ENCODE measurements around the gene COL28A1. TPM values are rescaled to one million over a fixed set of nuclear protein-coding genes. Genes with fewer than 3 reads are reported as not detected.
"Not testable (repeated sequence)": the region's sequence is repeated elsewhere in the genome, so short reads cannot be mapped to it uniquely, and the experiment has no call there.

Gene COL28A1
- total RNA-seq, 4 donors from 2014 or later = 1.6 to 10.5 (median 3.2) TPM

DNA sequence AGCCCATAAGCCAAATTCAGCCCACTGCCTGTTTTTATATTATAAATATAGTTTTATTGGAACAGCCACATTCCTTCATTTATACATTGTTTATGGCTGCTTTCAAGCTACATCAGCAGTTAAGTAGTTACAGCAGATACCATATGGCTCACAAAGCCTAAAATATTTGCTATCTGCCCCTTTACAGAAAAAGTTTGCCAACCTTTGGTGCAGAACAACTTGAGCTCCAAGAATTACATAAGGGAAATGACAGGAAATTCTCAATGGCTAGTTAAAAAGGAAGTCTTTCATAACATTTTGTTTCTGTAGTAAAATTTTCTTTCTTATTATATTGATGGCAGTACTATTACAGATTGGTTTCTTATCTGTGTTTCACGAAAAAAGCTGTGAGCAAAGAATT lies 59.3 kb downstream of the COL28A1 start:
- TF ChIP-seq POLR2A (IDR thresholded peaks at IDR 0.05) = no peak
- TF ChIP-seq, protein P1, sequence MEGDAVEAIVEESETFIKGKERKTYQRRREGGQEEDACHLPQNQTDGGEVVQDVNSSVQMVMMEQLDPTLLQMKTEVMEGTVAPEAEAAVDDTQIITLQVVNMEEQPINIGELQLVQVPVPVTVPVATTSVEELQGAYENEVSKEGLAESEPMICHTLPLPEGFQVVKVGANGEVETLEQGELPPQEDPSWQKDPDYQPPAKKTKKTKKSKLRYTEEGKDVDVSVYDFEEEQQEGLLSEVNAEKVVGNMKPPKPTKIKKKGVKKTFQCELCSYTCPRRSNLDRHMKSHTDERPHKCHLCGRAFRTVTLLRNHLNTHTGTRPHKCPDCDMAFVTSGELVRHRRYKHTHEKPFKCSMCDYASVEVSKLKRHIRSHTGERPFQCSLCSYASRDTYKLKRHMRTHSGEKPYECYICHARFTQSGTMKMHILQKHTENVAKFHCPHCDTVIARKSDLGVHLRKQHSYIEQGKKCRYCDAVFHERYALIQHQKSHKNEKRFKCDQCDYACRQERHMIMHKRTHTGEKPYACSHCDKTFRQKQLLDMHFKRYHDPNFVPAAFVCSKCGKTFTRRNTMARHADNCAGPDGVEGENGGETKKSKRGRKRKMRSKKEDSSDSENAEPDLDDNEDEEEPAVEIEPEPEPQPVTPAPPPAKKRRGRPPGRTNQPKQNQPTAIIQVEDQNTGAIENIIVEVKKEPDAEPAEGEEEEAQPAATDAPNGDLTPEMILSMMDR (IDR thresholded peaks at IDR 0.05) = no peak
- no peak for DNase-seq (ENCODE audit: low spot score in 2 of 2)
- intact Hi-C loops (cut with DNase I; ENCODE audit: low total_unique reads) = no loop called here
- H3K4me3 ChIP-seq (ENCODE audit: low read depth, poor library complexity, severe bottlenecking) = no peak overlapping the region
- 55 to 72% methylated on average over 1 of the region's 1 CpG for WGBS, 2 donors

DNA sequence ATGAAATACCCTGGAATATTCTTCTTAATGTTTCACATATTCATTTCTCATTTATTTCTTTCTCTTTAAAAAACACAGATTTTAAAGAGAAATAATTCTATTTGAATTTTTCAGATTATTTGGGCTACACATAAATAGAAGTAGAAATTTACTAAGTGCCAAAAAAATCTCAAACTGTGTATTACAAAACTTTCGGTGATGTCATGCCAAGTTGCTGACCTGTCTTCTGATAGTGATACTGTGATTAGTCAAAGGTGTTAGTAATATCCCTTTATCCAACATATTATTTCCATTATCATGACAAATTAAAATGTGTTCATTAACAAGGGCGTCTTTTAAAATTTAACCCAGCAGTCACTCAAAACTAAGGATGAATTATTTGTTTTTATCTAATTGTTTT lies 60.1 kb downstream of the COL28A1 start:
- intact Hi-C loops (cut with DNase I; ENCODE audit: low total_unique reads) = no loop called here
- 85 to 87% methylated on average over 2 of the region's 2 CpGs for WGBS, 2 donors
- no peak for TF ChIP-seq POLR2A (IDR thresholded peaks at IDR 0.05)
- TF ChIP-seq, protein P1 (IDR thresholded peaks at IDR 0.05) = no peak
- no peak for DNase-seq (ENCODE audit: low spot score in 2 of 2)
- no peak overlapping the region for H3K4me3 ChIP-seq (ENCODE audit: low read depth, poor library complexity, severe bottlenecking)

DNA sequence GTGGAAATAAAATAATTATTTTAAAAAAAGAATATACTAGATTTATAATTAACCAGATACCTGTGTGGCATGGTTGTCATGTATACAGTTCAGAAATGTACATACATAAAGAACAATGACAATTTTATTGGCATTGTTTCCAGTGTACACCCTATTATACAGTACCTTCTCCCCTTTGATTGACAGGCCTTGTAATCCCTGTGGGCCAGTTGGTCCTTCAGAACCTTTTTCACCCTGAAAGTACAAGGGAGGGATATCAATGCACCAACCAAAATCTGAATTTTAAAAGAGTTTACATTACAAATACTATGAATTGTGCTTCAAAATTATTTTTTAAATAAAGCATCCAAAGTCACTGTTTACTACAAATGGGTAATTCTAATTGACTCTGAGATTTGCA lies 61.2 kb downstream of the COL28A1 start:
- TF ChIP-seq, protein P1 (IDR thresholded peaks at IDR 0.05) = no peak
- no peak for TF ChIP-seq POLR2A (IDR thresholded peaks at IDR 0.05)
- DNase-seq (ENCODE audit: low spot score in 2 of 2) = no peak
- intact Hi-C loops (cut with DNase I; ENCODE audit: low total_unique reads) = no loop called here
- no peak overlapping the region for H3K4me3 ChIP-seq (ENCODE audit: low read depth, poor library complexity, severe bottlenecking)

DNA sequence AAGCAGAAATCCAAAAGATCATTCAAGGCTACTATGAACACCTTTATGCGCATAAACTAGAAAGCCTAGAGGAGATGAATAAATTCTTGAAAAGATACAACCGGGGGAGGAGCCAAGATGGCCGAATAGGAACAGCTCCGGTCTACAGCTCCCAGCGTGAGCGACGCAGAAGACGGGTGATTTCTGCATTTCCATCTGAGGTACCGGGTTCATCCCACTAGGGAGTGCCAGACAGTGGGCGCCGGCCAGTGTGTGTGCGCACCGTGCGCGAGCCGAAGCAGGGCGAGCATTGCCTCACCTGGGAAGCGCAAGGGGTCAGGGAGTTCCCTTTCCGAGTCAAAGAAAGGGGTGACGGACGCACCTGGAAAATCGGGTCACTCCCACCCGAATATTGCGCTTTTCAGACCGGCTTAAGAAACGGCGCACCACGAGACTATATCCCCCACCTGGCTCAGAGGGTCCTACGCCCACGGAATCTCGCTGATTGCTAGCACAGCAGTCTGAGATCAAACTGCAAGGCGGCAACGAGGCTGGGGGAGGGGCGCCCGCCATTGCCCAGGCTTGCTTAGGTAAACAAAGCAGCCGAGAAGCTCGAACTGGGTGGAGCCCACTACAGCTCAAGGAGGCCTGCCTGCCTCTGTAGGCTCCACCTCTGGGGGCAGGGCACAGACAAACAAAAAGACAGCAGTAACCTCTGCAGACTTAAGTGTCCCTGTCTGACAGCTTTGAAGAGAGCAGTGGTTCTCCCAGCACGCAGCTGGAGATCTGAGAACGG lies 70.5 kb downstream of the COL28A1 start:
- H3K4me3 ChIP-seq (ENCODE audit: low read depth, poor library complexity, severe bottlenecking); intact Hi-C loops (cut with DNase I; ENCODE audit: low total_unique reads); DNase-seq (ENCODE audit: low spot score in 2 of 2): not testable (repeated sequence)
- 93 to 95% methylated on average over 17 to 33 of the region's 39 CpGs for WGBS, 2 donors

DNA sequence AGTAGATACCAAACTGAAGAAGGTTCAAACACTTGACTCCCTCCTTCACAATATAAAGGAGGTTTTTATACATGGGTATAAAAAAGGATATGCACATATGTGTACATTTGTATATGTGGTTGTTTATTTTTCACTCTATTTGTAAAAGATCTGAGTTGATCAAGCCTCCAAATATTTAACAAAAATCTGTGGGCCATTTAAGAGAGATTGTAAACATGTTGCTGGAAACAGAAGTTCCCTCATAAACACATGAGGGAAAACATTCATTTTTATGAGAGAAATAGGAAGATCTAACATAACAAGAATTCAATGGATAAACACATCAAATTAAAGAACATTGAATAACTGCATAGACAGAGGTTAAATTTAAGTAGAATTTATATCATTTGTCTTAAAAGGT lies 81.7 kb downstream of the COL28A1 start:
- TF ChIP-seq POLR2A (IDR thresholded peaks at IDR 0.05) = no peak
- TF ChIP-seq, protein P1 (IDR thresholded peaks at IDR 0.05) = no peak
- no peak overlapping the region for H3K4me3 ChIP-seq (ENCODE audit: low read depth, poor library complexity, severe bottlenecking)
- intact Hi-C loops (cut with DNase I; ENCODE audit: low total_unique reads) = no loop called here
- no peak for DNase-seq (ENCODE audit: low spot score in 2 of 2)

DNA sequence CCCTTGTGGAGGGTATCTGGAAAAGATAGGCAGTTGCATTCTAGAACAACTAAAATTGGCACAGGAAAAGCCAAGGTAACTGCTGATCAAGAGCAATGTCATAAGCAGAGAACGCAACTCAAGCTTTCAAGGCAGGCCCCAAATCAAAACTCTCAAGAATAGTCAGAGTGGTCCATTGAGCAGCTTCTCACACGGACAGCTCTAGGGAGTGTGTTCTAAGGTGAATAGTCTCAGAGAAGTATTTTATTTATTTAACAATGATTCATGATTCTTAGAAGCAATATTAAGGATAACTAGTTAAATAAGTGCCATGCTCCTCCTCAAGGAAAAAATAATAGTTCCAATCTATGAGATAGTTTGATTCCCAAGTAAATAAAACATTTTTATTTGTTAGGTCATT lies 83.0 kb downstream of the COL28A1 start:
- intact Hi-C loops (cut with DNase I; ENCODE audit: low total_unique reads) = no loop called here
- H3K4me3 ChIP-seq (ENCODE audit: low read depth, poor library complexity, severe bottlenecking) = no peak overlapping the region
- WGBS, 2 donors = 87 to 89% methylated on average over 2 of the region's 2 CpGs
- no peak for DNase-seq (ENCODE audit: low spot score in 2 of 2)
- TF ChIP-seq POLR2A (IDR thresholded peaks at IDR 0.05) = no peak
- TF ChIP-seq, protein P1 (IDR thresholded peaks at IDR 0.05) = no peak

Data from lower leg skin (tissue), 4 donors.